ENCODE results near the gene HDAC4. TPM values are rescaled to one million over a fixed set of nuclear protein-coding genes. Genes with fewer than 3 reads are reported as not detected.

The HDAC4 gene
- total and polyA plus RNA-seq, 9 of the 15 experiments (the other 6 are each of a cell fraction or from before 2014, with no cell fraction given) = 0.11 to 20.2 (median 4.0) TPM

DNA sequence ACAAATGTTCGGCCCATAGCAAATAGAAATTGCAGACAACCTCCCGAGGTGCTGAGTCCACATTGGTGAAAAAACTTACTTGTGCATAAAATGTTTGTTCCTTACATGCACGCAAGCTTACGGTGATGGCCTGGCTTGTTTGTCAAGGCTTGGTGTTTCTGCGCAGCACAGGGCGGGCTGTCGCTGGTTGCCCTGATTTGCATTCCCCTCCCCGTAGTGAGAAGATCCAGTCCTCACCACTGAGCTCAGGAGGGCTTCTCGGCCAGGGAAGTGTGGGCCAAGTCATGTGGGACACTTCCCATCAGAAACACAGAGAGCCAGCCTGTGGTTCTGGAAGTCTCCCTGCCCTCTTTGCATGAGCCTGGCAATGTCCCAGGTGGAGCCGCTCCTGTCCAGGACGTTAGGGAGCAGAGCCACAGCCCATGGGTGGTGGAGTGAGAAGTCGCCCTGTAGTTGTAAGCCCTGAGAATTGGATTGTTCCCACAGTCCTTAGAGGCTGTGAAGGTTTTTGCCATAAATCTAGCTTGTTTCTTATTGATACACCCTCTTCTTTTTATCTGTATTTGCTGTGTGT is 400.2 kb downstream of the HDAC4 start:
- H3K4me1 ChIP-seq (replicated peaks in 1 of 2; ENCODE audit: control insufficient read depth in 2 of 2, insufficient read depth in 2 of 2, low read length in 2 of 2) = no peaks in the 10 kb centered on the region; a peak in 1 of 5 replicates
- no peak overlapping the region for H3K27ac ChIP-seq (ENCODE audit: extremely low read depth, low read depth, low read length)
- no TSS peak for BruUV-seq (replicated peaks)
- FAIRE-seq (no peak), ATAC-seq (no peak), DNase-seq (ENCODE audit: extremely low read depth in 1 of 4, low spot score in 3 of 4) (no peak)
- H3K36me3 ChIP-seq (ENCODE audit: control insufficient read depth, insufficient read depth, low read length) = no peaks in the 10 kb centered on the region
- in situ Hi-C loops (cut with MboI) (no loop called here), intact Hi-C loops (cut with micrococcal nuclease) (no loop called here)
- peaks cover 6 to 63% of the 10 kb centered on the region in 2 experiments; a peak in 3 of 5 replicates for H3K27me3 ChIP-seq (ENCODE audit: control insufficient read depth in 2 of 2, insufficient read depth in 2 of 2, low read length in 2 of 2)
- ChIA-PET POLR2A (no interaction called here), CTCF (ENCODE audit: low intra/inter-chr PET ratio) (no interaction called here)
- no peak overlapping the region for H3K9ac ChIP-seq (ENCODE audit: insufficient read depth in 1 of 2, low read depth in 2 of 2, low read length in 2 of 2)
- no peaks in the 10 kb centered on the region for H3K9me1 ChIP-seq (ENCODE audit: control insufficient read depth, insufficient read depth, low read length)
- no peaks in the 10 kb centered on the region for H4K20me1 ChIP-seq (replicated peaks; ENCODE audit: control insufficient read depth, insufficient read depth, low read length)
- H2AFZ ChIP-seq (ENCODE audit: low read depth, low read length) = no peak overlapping the region
- no peaks in the 10 kb centered on the region for H3K79me2 ChIP-seq (ENCODE audit: control insufficient read depth, insufficient read depth, low read length)
- TF ChIP-seq GTF2A2 (tag; IDR thresholded peaks at IDR 0.05) (no peak), JUND (IDR thresholded peaks at IDR 0.05; ENCODE audit: borderline replicate concordance, low read depth, low read length) (no peak), JUND (tag; IDR thresholded peaks at IDR 0.05; ENCODE audit: borderline replicate concordance, low read depth, low read length) (no peak), PYGO2 (tag; IDR thresholded peaks at IDR 0.05) (no peak)
- TF ChIP-seq, protein P1, sequence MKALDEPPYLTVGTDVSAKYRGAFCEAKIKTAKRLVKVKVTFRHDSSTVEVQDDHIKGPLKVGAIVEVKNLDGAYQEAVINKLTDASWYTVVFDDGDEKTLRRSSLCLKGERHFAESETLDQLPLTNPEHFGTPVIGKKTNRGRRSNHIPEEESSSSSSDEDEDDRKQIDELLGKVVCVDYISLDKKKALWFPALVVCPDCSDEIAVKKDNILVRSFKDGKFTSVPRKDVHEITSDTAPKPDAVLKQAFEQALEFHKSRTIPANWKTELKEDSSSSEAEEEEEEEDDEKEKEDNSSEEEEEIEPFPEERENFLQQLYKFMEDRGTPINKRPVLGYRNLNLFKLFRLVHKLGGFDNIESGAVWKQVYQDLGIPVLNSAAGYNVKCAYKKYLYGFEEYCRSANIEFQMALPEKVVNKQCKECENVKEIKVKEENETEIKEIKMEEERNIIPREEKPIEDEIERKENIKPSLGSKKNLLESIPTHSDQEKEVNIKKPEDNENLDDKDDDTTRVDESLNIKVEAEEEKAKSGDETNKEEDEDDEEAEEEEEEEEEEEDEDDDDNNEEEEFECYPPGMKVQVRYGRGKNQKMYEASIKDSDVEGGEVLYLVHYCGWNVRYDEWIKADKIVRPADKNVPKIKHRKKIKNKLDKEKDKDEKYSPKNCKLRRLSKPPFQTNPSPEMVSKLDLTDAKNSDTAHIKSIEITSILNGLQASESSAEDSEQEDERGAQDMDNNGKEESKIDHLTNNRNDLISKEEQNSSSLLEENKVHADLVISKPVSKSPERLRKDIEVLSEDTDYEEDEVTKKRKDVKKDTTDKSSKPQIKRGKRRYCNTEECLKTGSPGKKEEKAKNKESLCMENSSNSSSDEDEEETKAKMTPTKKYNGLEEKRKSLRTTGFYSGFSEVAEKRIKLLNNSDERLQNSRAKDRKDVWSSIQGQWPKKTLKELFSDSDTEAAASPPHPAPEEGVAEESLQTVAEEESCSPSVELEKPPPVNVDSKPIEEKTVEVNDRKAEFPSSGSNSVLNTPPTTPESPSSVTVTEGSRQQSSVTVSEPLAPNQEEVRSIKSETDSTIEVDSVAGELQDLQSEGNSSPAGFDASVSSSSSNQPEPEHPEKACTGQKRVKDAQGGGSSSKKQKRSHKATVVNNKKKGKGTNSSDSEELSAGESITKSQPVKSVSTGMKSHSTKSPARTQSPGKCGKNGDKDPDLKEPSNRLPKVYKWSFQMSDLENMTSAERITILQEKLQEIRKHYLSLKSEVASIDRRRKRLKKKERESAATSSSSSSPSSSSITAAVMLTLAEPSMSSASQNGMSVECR (CRISPR knock-in tag; IDR thresholded peaks at IDR 0.05) = no peak
- TF ChIP-seq, protein P2, sequence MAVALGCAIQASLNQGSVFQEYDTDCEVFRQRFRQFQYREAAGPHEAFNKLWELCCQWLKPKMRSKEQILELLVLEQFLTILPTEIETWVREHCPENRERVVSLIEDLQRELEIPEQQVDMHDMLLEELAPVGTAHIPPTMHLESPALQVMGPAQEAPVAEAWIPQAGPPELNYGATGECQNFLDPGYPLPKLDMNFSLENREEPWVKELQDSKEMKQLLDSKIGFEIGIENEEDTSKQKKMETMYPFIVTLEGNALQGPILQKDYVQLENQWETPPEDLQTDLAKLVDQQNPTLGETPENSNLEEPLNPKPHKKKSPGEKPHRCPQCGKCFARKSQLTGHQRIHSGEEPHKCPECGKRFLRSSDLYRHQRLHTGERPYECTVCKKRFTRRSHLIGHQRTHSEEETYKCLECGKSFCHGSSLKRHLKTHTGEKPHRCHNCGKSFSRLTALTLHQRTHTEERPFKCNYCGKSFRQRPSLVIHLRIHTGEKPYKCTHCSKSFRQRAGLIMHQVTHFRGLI (CRISPR knock-in tag; IDR thresholded peaks at IDR 0.05) = no peak
- H3K9me3 ChIP-seq (replicated peaks; ENCODE audit: control insufficient read depth, insufficient read depth, low read depth, low read length) = no peaks in the 10 kb centered on the region
- WGBS (ENCODE audit: insufficient coverage, low coverage, missing lambda C conversion rate) = 0% methylated on average over 12 of the region's 12 CpGs
- no peak overlapping the region for H3K4me2 ChIP-seq (ENCODE audit: insufficient read depth, low read length)
- H3K4me3 ChIP-seq = no peak overlapping the region
